HepG2 (cell line): Measurements from ENCODE around the gene SGPP1. TPM values are rescaled to one million over a fixed set of nuclear protein-coding genes. Genes with fewer than 3 reads are reported as not detected.

ENCODE experiments used
- HNRNPLL ChIP-seq: fragments of 200-400 bp; formaldehyde crosslinking; IDR thresholded peaks from 2 replicates; pipeline ENCODE4 v1.6.1; 2017; ENCODE audit warnings: mild to moderate bottlenecking, low read depth, low read length; ENCODE audit not compliant: poor library complexity, severe bottlenecking
- ISL2 ChIP-seq: sonication (generic); formaldehyde crosslinking; IDR thresholded peaks from 2 replicates; pipeline ENCODE4 v1.5.0; 2020; ENCODE audit warnings: missing genetic modification reagents
- JUNB ChIP-seq: sonication (generic); formaldehyde crosslinking; IDR thresholded peaks from 2 replicates; pipeline ENCODE4 v1.8.0; 2022; ENCODE audit warnings: missing genetic modification reagents, mild to moderate bottlenecking, borderline replicate concordance
- SSRP1 ChIP-seq: IDR thresholded peaks from 2 replicates; pipeline ENCODE4 v1.6.1; 2016; ENCODE audit warnings: control low read depth
- TMF1 ChIP-seq: sonication (generic); formaldehyde crosslinking; IDR thresholded peaks from 2 replicates; pipeline ENCODE4 v1.8.1; 2022; ENCODE audit warnings: low read depth, missing genetic modification reagents
- ZNF12 ChIP-seq: sonication (generic); formaldehyde crosslinking; IDR thresholded peaks from 2 replicates; pipeline ENCODE4 v1.5.0; 2020; ENCODE audit warnings: missing genetic modification reagents
- ZNF790 ChIP-seq: sonication (generic); formaldehyde crosslinking; IDR thresholded peaks from 2 replicates; pipeline ENCODE4 v1.8.0; 2022; ENCODE audit warnings: missing genetic modification reagents, mild to moderate bottlenecking, borderline replicate concordance
- polyA plus RNA-seq, 8 experiments: library from polyadenylated mRNA; depleted of rRNA in 3 of 8; stranded (reverse) in 7 of 8; unstranded in 1 of 8; fragments of >200 nt; fragmentation: Illumina TruSeq in 4 of 8; extraction: Trizol in 4 of 8; gene quantifications; 2 replicates each; pipeline versions ENCODE4 v1.2.1 to v1.2.3, GENCODE V29; 2011 to 2016; ENCODE audit warnings: low read depth in 4 of 8, missing spikeins in 1 of 8, mixed read lengths in 1 of 8; ENCODE audit not compliant: insufficient read depth in 1 of 8
- total RNA-seq, 5 experiments: library from RNA; depleted of rRNA; stranded (reverse); fragments of >200 nt; fragmentation: Illumina TruSeq; extraction: Trizol; gene quantifications; 2 replicates each; pipeline ENCODE4 v1.2.3, GENCODE V29; 2016; ENCODE audit warnings: low read depth in 1 of 5
- TF ChIP-seq, protein P1 (sequence below): sonication (generic); formaldehyde crosslinking; IDR thresholded peaks from 2 replicates; pipeline ENCODE4 v1.9.0; 2021; ENCODE audit warnings: missing genetic modification reagents, mild to moderate bottlenecking, borderline replicate concordance
- TF ChIP-seq, protein P2 (sequence below): sonication (generic); formaldehyde crosslinking; conservative IDR thresholded peaks from 2 replicates; pipeline ENCODE4 v1.8.0; 2022; ENCODE audit warnings: missing genetic modification reagents
- TF ChIP-seq, protein P3 (sequence below): sonication (generic); formaldehyde crosslinking; IDR thresholded peaks from 2 replicates; pipeline ENCODE4 v1.4.0; 2020; ENCODE audit warnings: missing genetic modification reagents, mild to moderate bottlenecking, borderline replicate concordance
- TF ChIP-seq, protein P4 (sequence below), 2 experiments: sonication (generic) in 1 of 2; formaldehyde crosslinking in 1 of 2; IDR thresholded peaks; 2 replicates each; pipeline versions ENCODE4 v1.4.0 to v1.6.1; 2016 to 2020; ENCODE audit warnings: borderline replicate concordance in 1 of 2, low read depth in 1 of 2, mild to moderate bottlenecking in 1 of 2, missing genetic modification reagents in 1 of 2
- TF ChIP-seq, protein P5 (sequence below): IDR thresholded peaks from 2 replicates; pipeline ENCODE4 v1.6.1; 2018; ENCODE audit warnings: missing genetic modification reagents, mild to moderate bottlenecking, missing compliant biosample characterization
- TF ChIP-seq, protein P6 (sequence below): sonication (generic); formaldehyde crosslinking; IDR thresholded peaks from 2 replicates; pipeline ENCODE4 v1.5.1; 2020; ENCODE audit warnings: missing genetic modification reagents, mild to moderate bottlenecking, borderline replicate concordance

The SGPP1 gene
- total and polyA plus RNA-seq, 2 of the 13 experiments (the other 11 are each of a cell fraction or from before 2014, with no cell fraction given), result 6.4 to 6.8 TPM

DNA sequence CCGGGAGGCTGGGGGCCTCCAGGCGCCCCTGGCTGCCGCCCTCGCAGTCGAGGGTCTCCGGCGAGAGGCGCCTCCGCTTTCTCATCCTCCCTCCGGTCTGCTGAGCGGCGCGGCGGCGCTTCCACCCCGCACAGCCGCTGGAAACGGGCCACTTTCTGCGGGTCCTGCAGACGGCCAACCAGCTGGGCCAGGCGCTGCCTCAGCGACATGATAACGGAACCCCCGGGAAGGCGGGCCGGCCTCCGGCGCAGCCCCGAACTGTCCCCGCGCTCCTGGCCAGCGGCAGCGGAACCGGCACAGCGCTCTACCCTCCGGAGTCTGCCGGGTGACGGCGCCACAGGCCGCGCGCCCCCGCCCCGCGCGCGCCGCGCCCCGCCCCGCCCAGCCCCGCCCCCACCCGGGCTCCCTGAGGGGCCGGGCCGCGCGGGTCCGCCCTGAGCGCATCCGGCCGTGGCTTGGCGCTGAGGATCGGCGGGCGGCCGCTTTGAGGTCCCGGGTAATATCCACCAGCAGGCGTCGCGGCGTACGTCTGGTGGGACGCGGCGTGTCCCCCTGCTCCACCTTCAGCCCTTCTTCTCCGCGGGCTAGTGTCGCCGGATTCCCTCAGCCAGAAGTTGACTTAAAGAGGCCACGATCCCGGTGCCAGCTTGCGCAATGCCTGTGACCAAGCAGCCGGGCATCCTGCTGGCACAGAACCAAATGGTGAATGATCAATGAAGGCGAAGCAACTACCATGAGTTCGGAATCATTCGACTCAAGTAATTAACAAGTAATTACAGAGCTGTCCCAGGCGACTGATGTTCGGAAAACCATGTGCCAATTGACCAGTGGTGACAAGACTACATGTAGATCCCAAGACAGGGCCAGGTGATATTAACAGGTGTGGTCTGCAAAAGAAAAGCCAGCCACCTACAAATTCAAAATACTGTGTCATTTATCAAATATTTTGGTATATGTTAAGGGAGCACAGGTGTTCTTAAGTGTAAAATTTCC is at the start of gene SGPP1 (continued):
- TF ChIP-seq, protein P1, sequence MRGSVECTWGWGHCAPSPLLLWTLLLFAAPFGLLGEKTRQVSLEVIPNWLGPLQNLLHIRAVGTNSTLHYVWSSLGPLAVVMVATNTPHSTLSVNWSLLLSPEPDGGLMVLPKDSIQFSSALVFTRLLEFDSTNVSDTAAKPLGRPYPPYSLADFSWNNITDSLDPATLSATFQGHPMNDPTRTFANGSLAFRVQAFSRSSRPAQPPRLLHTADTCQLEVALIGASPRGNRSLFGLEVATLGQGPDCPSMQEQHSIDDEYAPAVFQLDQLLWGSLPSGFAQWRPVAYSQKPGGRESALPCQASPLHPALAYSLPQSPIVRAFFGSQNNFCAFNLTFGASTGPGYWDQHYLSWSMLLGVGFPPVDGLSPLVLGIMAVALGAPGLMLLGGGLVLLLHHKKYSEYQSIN (CRISPR knock-in tag), result no peak
- TF ChIP-seq HNRNPLL, result peak; percentile 63
- TF ChIP-seq ZNF12 (CRISPR knock-in tag), result no peak
- TF ChIP-seq, protein P2, sequence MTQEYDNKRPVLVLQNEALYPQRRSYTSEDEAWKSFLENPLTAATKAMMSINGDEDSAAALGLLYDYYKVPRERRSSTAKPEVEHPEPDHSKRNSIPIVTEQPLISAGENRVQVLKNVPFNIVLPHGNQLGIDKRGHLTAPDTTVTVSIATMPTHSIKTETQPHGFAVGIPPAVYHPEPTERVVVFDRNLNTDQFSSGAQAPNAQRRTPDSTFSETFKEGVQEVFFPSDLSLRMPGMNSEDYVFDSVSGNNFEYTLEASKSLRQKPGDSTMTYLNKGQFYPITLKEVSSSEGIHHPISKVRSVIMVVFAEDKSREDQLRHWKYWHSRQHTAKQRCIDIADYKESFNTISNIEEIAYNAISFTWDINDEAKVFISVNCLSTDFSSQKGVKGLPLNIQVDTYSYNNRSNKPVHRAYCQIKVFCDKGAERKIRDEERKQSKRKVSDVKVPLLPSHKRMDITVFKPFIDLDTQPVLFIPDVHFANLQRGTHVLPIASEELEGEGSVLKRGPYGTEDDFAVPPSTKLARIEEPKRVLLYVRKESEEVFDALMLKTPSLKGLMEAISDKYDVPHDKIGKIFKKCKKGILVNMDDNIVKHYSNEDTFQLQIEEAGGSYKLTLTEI (CRISPR knock-in tag), result no peak
- TF ChIP-seq, protein P3, sequence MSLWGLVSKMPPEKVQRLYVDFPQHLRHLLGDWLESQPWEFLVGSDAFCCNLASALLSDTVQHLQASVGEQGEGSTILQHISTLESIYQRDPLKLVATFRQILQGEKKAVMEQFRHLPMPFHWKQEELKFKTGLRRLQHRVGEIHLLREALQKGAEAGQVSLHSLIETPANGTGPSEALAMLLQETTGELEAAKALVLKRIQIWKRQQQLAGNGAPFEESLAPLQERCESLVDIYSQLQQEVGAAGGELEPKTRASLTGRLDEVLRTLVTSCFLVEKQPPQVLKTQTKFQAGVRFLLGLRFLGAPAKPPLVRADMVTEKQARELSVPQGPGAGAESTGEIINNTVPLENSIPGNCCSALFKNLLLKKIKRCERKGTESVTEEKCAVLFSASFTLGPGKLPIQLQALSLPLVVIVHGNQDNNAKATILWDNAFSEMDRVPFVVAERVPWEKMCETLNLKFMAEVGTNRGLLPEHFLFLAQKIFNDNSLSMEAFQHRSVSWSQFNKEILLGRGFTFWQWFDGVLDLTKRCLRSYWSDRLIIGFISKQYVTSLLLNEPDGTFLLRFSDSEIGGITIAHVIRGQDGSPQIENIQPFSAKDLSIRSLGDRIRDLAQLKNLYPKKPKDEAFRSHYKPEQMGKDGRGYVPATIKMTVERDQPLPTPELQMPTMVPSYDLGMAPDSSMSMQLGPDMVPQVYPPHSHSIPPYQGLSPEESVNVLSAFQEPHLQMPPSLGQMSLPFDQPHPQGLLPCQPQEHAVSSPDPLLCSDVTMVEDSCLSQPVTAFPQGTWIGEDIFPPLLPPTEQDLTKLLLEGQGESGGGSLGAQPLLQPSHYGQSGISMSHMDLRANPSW (CRISPR knock-in tag), result no peak
- TF ChIP-seq SSRP1, result no peak
- TF ChIP-seq, protein P4, sequence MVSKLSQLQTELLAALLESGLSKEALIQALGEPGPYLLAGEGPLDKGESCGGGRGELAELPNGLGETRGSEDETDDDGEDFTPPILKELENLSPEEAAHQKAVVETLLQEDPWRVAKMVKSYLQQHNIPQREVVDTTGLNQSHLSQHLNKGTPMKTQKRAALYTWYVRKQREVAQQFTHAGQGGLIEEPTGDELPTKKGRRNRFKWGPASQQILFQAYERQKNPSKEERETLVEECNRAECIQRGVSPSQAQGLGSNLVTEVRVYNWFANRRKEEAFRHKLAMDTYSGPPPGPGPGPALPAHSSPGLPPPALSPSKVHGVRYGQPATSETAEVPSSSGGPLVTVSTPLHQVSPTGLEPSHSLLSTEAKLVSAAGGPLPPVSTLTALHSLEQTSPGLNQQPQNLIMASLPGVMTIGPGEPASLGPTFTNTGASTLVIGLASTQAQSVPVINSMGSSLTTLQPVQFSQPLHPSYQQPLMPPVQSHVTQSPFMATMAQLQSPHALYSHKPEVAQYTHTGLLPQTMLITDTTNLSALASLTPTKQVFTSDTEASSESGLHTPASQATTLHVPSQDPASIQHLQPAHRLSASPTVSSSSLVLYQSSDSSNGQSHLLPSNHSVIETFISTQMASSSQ (IDR thresholded peaks at IDR 0.05; ENCODE audit: low read depth), result no peak
- TF ChIP-seq, protein P4 (CRISPR knock-in tag; IDR thresholded peaks at IDR 0.05; ENCODE audit: borderline replicate concordance), result no peak
- TF ChIP-seq TMF1 (CRISPR knock-in tag), result 0 out of 2 replicates have a peak, but pooled peaks have one; percentile 51
- peak; percentile 42; the same call in 1 of the 2 replicates for TF ChIP-seq ISL2 (CRISPR knock-in tag)
- TF ChIP-seq, protein P5, sequence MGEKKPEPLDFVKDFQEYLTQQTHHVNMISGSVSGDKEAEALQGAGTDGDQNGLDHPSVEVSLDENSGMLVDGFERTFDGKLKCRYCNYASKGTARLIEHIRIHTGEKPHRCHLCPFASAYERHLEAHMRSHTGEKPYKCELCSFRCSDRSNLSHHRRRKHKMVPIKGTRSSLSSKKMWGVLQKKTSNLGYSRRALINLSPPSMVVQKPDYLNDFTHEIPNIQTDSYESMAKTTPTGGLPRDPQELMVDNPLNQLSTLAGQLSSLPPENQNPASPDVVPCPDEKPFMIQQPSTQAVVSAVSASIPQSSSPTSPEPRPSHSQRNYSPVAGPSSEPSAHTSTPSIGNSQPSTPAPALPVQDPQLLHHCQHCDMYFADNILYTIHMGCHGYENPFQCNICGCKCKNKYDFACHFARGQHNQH (CRISPR knock-in tag), result no peak
- TF ChIP-seq, protein P6, sequence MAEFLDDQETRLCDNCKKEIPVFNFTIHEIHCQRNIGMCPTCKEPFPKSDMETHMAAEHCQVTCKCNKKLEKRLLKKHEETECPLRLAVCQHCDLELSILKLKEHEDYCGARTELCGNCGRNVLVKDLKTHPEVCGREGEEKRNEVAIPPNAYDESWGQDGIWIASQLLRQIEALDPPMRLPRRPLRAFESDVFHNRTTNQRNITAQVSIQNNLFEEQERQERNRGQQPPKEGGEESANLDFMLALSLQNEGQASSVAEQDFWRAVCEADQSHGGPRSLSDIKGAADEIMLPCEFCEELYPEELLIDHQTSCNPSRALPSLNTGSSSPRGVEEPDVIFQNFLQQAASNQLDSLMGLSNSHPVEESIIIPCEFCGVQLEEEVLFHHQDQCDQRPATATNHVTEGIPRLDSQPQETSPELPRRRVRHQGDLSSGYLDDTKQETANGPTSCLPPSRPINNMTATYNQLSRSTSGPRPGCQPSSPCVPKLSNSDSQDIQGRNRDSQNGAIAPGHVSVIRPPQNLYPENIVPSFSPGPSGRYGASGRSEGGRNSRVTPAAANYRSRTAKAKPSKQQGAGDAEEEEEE (CRISPR knock-in tag), result no peak
- TF ChIP-seq JUNB (CRISPR knock-in tag), result no peak
- no peak for TF ChIP-seq ZNF790 (CRISPR knock-in tag)
